CD14-positive monocyte (primary cell): ENCODE results near the gene GNB2. TPM values are rescaled to one million over a fixed set of nuclear protein-coding genes. Genes with fewer than 3 reads are reported as not detected.

ENCODE experiments used
- DNase-seq, 3 donors: peaks; one replicate each; pipeline ENCODE4 v3.0.0-alpha.2; 2011 to 2022
- H2AFZ ChIP-seq: 2 replicates; pipeline ENCODE4 v1.6.0; 2012; ENCODE audit warnings: mild to moderate bottlenecking, low read depth, low read length, inconsistent platforms; ENCODE audit not compliant: insufficient read depth, poor library complexity, severe bottlenecking
- H3K27ac ChIP-seq, 2 donors: 1 replicate in 1 of 2; 2 replicates in 1 of 2; pipeline ENCODE4 v1.5.1; 2012 to 2013; ENCODE audit warnings: low read length in 2 of 2, control low read depth in 1 of 2, inconsistent platforms in 1 of 2, low read depth in 1 of 2, mild to moderate bottlenecking in 1 of 2
- H3K27me3 ChIP-seq, 2 donors: one replicate each; pipeline versions ENCODE4 v1.6.0 to v1.6.1; 2011 to 2013; ENCODE audit warnings: low read length in 2 of 2; ENCODE audit not compliant: control insufficient read depth in 2 of 2, insufficient read depth in 2 of 2
- H3K36me3 ChIP-seq, 2 donors: replicated peaks in 1 of 2; 1 replicate in 1 of 2; 2 replicates in 1 of 2; pipeline versions ENCODE4 v1.5.1 to v1.6.1; 2012 to 2013; ENCODE audit warnings: low read length in 2 of 2, control low read depth in 1 of 2, inconsistent platforms in 1 of 2, mild to moderate bottlenecking in 1 of 2; ENCODE audit not compliant: insufficient read depth in 2 of 2, control insufficient read depth in 1 of 2
- H3K4me1 ChIP-seq, 2 donors: 1 replicate in 1 of 2; 2 replicates in 1 of 2; pipeline versions ENCODE4 v1.5.1 to v1.6.1; 2012 to 2013; ENCODE audit warnings: low read length in 2 of 2, control low read depth in 1 of 2, inconsistent platforms in 1 of 2, mild to moderate bottlenecking in 1 of 2, moderate library complexity in 1 of 2; ENCODE audit not compliant: insufficient read depth in 2 of 2, control insufficient read depth in 1 of 2
- H3K4me2 ChIP-seq: replicated peaks from 2 replicates; pipeline ENCODE3; 2012; ENCODE audit warnings: low read length, moderate library complexity, mild to moderate bottlenecking; ENCODE audit not compliant: poor library complexity, severe bottlenecking; ENCODE audit errors: extremely low read depth
- H3K4me3 ChIP-seq, 3 experiments: fragments of 200-600 bp in 1 of 3; sonication (generic) in 1 of 3; replicated peaks in 1 of 3; 1 replicate in 2 of 3; 2 replicates in 1 of 3; pipeline ENCODE4 v1.5.1; 2011 to 2013; ENCODE audit warnings: low read length in 3 of 3, mild to moderate bottlenecking in 3 of 3, control low read depth in 2 of 3, low read depth in 2 of 3, inconsistent platforms in 1 of 3, moderate library complexity in 1 of 3
- H3K79me2 ChIP-seq: 2 replicates; pipeline ENCODE4 v1.6.0; 2012; ENCODE audit warnings: mild to moderate bottlenecking, control low read depth, inconsistent platforms, low read length, moderate library complexity; ENCODE audit not compliant: insufficient read depth
- H3K9ac ChIP-seq: 2 replicates; pipeline ENCODE4 v1.6.0; 2017; ENCODE audit warnings: low read length, mild to moderate bottlenecking; ENCODE audit not compliant: insufficient read depth, poor library complexity, severe bottlenecking
- H3K9me3 ChIP-seq, 2 donors: replicated peaks in 1 of 2; 1 replicate in 1 of 2; 2 replicates in 1 of 2; pipeline versions ENCODE4 v1.5.1 to v1.6.1; 2012 to 2013; ENCODE audit warnings: low read length in 2 of 2, control low read depth in 1 of 2; ENCODE audit not compliant: control insufficient read depth in 1 of 2, insufficient read depth in 1 of 2
- H4K20me1 ChIP-seq: 2 replicates; pipeline ENCODE4 v1.6.0; 2012; ENCODE audit warnings: mild to moderate bottlenecking, low read length, control low read depth, moderate library complexity; ENCODE audit not compliant: insufficient read depth
- H3K27ac Mint-ChIP-seq, 7 donors: one replicate each; pipeline ENCODE4 v1.8.0; 2020; ENCODE audit warnings: mild to moderate bottlenecking in 7 of 7, mixed read lengths in 7 of 7, moderate library complexity in 6 of 7, inconsistent platforms in 2 of 7
- H3K27me3 Mint-ChIP-seq, 3 donors: one replicate each; pipeline ENCODE4 v1.8.0; 2021 to 2022; ENCODE audit warnings: low read depth in 3 of 3, mild to moderate bottlenecking in 3 of 3, mixed read lengths in 3 of 3, moderate library complexity in 3 of 3, inconsistent platforms in 1 of 3
- H3K36me3 Mint-ChIP-seq, 2 donors: one replicate each; pipeline ENCODE4 v1.8.0; 2020; ENCODE audit warnings: mixed read lengths in 2 of 2, inconsistent platforms in 1 of 2, mild to moderate bottlenecking in 1 of 2
- H3K4me1 Mint-ChIP-seq: one replicate; pipeline ENCODE4 v1.8.0; 2020; ENCODE audit warnings: mild to moderate bottlenecking, mixed read lengths
- H3K4me3 Mint-ChIP-seq, 2 donors: one replicate each; pipeline ENCODE4 v1.8.0; 2020; ENCODE audit warnings: mild to moderate bottlenecking in 2 of 2, mixed read lengths in 2 of 2, moderate library complexity in 1 of 2
- H3K9me3 Mint-ChIP-seq, 7 donors: one replicate each; pipeline ENCODE4 v1.8.0; 2020 to 2022; ENCODE audit warnings: mixed read lengths in 7 of 7, mild to moderate bottlenecking in 6 of 7, moderate library complexity in 6 of 7, inconsistent platforms in 2 of 7
- CTCF ChIP-seq: fragments of 200-600 bp; IDR thresholded peaks from one replicate; pipeline ENCODE4 v1.8.0; 2022; ENCODE audit warnings: antibody characterized with exemption, mild to moderate bottlenecking
- WGBS: methylation state at CpG from one replicate; pipeline ENCODE4 v1.1.5; 2013; ENCODE audit warnings: missing lambda C conversion rate; ENCODE audit not compliant: insufficient coverage; 5-methylcytosine and 5-hydroxymethylcytosine counted together
- intact Hi-C, 2 donors: fragments of 100-400 bp; cut with micrococcal nuclease; formaldehyde crosslinking; loops; one replicate each; pipeline versions ENCODE4 v1.15.0 to v1.15.1; 2023
- polyA plus RNA-seq, 3 donors: library from polyadenylated mRNA; depleted of rRNA in 1 of 3; unstranded in 2 of 3; stranded (reverse) in 1 of 3; fragments of 300-500 nt in 2 of 3; fragments of >200 nt in 1 of 3; fragmentation: Illumina TruSeq in 2 of 3; gene quantifications; 1 replicate in 2 of 3; 2 replicates in 1 of 3; pipeline ENCODE4 v1.2.3, GENCODE V29; 2012 to 2021

The GNB2 gene
- polyA plus RNA-seq, 3 donors, result 90.0 to 436 (median 94.6) TPM

GRCh38 chr7:100630066-100630465, 43.5 kb upstream of the GNB2 start:
- H3K9ac ChIP-seq, result no peak overlapping the region
- H4K20me1 ChIP-seq, result no peaks in the 10 kb centered on the region
- intact Hi-C loops, result no loop called here
- peaks cover 0 to 13% of the 10 kb centered on the region in 2 donors for H3K27me3 ChIP-seq
- no peak for DNase-seq
- WGBS, result 100% methylated on average over 1 of the region's 4 CpGs
- peaks cover 14 to 25% of the 10 kb centered on the region in 2 donors for H3K4me1 ChIP-seq
- Mint-ChIP-seq H3K27ac (no peak overlapping the region), H3K36me3 (no peaks in the 10 kb centered on the region), H3K9me3 (peaks cover 0 to 4% (median 0%) of the 10 kb centered on the region in 7 donors), H3K4me3 (no peak overlapping the region), H3K4me1 (peaks cover 21% of the 10 kb centered on the region), H3K27me3 (peaks cover 16 to 43% (median 42%) of the 10 kb centered on the region in 3 donors)
- H3K9me3 ChIP-seq, result no peaks in the 10 kb centered on the region
- H3K36me3 ChIP-seq, result no peaks in the 10 kb centered on the region
- no peak overlapping the region for H3K27ac ChIP-seq
- no peak for TF ChIP-seq CTCF
- no peak overlapping the region for H2AFZ ChIP-seq
- H3K4me2 ChIP-seq, result no peak overlapping the region
- H3K79me2 ChIP-seq, result no peaks in the 10 kb centered on the region
- H3K4me3 ChIP-seq, result no peak overlapping the region

GRCh38 chr7:100632951-100633717, 40.4 kb upstream of the GNB2 start:
- DNase-seq, result peak; percentile 40 to 55 (median 49)
- H3K27ac Mint-ChIP-seq, result peak overlapping the region in 5 of 7 donors; percentile 20 to 79 (median 72)
- Histone ChIP-seq H4K20me1 (no peaks in the 10 kb centered on the region), H3K79me2 (no peaks in the 10 kb centered on the region), H3K9me3 (no peaks in the 10 kb centered on the region), H3K4me3 (peak overlapping the region; percentile 28 to 79 (median 50)), H3K27me3 (peaks cover 0 to 7% of the 10 kb centered on the region in 2 donors), H3K9ac (peak overlapping the region; percentile 59), H3K27ac (no peak overlapping the region), H3K4me1 (peaks cover 6 to 14% of the 10 kb centered on the region in 2 donors), H3K36me3 (no peaks in the 10 kb centered on the region), H2AFZ (peak overlapping the region; percentile 99), H3K4me2 (peak overlapping the region; percentile 95)
- TF ChIP-seq CTCF, result peak; percentile 63
- WGBS, result under 1% methylated on average over 68 of the region's 72 CpGs
- peak overlapping the region; percentile 86 to 95 for H3K4me3 Mint-ChIP-seq
- intact Hi-C loops, result no loop called here
- peaks cover 15 to 34% (median 30%) of the 10 kb centered on the region in 3 donors for H3K27me3 Mint-ChIP-seq
- peaks cover 0 to 4% (median 0%) of the 10 kb centered on the region in 7 donors for H3K9me3 Mint-ChIP-seq
- peaks cover 14% of the 10 kb centered on the region for H3K4me1 Mint-ChIP-seq
- H3K36me3 Mint-ChIP-seq, result no peaks in the 10 kb centered on the region
